ENCODE data around the gene HHAT.

- TF ChIP-seq CTCF (IDR thresholded peaks at IDR 0.05): no peak
- no peak for TF ChIP-seq ZFX (IDR thresholded peaks at IDR 0.05; ENCODE audit: borderline replicate concordance)
Measured at GRCh38 chr1:210692796-210693195, 364.1 kb downstream of the HHAT start.

All from 22Rv1 (cell line).